Measurements from ENCODE around the gene HTR3C. TPM values are rescaled to one million over a fixed set of nuclear protein-coding genes. Genes with fewer than 3 reads are reported as not detected.
"Not testable (repeated sequence)": the region's sequence is repeated elsewhere in the genome, so short reads cannot be mapped to it uniquely, and the experiment has no call there.

Gene HTR3C
- total RNA-seq, 1 donor from 2014 or later, result 0.44 TPM

DNA sequence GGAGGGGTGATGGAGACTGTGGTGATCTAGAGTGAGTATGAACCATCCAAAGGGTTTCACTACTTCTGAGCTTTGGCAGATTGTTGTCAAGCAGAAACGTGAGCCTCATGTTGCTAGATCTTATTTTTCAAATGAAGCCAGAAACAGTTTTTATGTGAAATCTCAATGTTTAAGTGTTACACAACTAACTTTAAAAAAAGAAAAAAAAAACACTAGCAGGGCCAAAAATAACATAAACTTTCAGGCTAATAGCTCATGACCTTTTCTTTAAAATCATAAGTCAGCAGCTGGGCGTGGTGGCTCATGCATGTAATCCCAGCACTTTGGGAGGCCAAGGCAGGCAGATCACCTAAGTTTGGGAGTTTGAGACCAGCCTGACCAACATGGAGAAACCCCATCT lies 23.4 kb upstream of the HTR3C start:
- Histone ChIP-seq H3K4me1 (no peaks in the 10 kb centered on the region), H3K36me3 (no peaks in the 10 kb centered on the region), H3K4me3 (no peak overlapping the region), H3K27me3 (ENCODE audit: low read depth) (no peaks in the 10 kb centered on the region), H3K27ac (no peak overlapping the region), H3K9me3 (no peaks in the 10 kb centered on the region)
- intact Hi-C loops (cut with DNase I), result no loop called here
- TF ChIP-seq, protein P1, sequence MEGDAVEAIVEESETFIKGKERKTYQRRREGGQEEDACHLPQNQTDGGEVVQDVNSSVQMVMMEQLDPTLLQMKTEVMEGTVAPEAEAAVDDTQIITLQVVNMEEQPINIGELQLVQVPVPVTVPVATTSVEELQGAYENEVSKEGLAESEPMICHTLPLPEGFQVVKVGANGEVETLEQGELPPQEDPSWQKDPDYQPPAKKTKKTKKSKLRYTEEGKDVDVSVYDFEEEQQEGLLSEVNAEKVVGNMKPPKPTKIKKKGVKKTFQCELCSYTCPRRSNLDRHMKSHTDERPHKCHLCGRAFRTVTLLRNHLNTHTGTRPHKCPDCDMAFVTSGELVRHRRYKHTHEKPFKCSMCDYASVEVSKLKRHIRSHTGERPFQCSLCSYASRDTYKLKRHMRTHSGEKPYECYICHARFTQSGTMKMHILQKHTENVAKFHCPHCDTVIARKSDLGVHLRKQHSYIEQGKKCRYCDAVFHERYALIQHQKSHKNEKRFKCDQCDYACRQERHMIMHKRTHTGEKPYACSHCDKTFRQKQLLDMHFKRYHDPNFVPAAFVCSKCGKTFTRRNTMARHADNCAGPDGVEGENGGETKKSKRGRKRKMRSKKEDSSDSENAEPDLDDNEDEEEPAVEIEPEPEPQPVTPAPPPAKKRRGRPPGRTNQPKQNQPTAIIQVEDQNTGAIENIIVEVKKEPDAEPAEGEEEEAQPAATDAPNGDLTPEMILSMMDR (IDR thresholded peaks at IDR 0.05), result no peak
- ATAC-seq (no peak), DNase-seq (no peak)

DNA sequence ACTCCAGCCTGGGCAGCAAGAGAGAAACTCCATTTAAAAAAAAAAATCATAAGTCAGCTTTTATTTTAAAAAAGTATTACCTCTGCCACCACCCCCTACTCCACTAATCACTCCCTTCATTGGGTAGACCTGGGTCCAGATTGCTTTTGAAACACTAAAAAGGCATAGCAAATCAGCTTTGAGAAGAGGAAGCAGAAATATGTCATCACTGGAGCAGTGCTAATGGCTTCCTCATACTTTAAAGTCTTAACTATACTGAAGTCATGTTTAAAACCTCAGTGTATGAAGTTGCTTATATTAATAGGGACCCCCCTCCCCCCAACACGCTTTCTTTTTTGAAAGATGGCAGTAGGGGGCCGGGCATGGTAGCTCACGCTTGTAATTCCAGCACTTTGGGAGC lies 22.3 kb upstream of the HTR3C start:
- no peaks in the 10 kb centered on the region for H3K9me3 ChIP-seq
- H3K36me3 ChIP-seq, result no peaks in the 10 kb centered on the region
- no peaks in the 10 kb centered on the region for H3K27me3 ChIP-seq (ENCODE audit: low read depth)
- intact Hi-C loops (cut with DNase I), result no loop called here
- ATAC-seq (no peak), DNase-seq (no peak)
- TF ChIP-seq, protein P1 (IDR thresholded peaks at IDR 0.05), result no peak
- H3K4me3 ChIP-seq, result no peak overlapping the region
- H3K27ac ChIP-seq, result no peak overlapping the region
- H3K4me1 ChIP-seq, result no peaks in the 10 kb centered on the region

DNA sequence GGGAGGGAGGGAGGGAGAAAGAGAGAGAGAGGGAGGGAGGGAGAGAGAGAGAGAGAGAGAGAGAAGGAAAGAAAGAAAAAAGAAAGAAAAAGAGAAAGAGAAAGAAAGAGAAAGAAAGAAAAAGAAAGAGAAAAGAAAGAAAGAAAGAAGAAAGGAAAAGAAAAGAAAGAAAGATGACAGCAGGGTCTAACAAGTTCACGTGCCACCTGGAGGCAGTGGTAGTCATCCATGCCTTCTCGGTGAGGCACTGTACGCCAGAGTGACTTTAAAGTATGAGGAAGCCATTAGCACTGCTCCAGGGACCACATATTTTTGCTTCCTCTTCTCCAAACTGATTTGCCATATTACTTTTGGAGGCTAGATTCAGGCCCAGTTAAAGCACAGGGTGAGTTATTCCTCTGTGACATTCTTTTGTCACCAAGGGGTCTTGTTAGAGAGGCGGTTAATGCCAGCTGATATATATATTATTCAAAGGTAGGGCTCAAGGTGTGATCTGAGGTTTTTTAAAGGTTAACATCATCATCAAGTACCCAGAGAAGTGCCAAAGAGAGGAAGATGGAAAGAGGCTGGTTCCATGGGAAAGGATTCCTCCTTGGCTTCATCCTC lies 21.6 kb upstream of the HTR3C start, which contains the start of gene HTR3D:
HTR3D (plus strand) TSS at position 556 of the 606 bp plus-strand sequence; CDS start at position 556, 0 bp downstream.
- Histone ChIP-seq H3K4me1 (no peaks in the 10 kb centered on the region), H3K9me3 (no peaks in the 10 kb centered on the region), H3K4me3 (no peak within 1 kb of the TSS), H3K27ac (no peak within 1 kb of the TSS), H3K27me3 (ENCODE audit: low read depth) (no peaks in the 10 kb centered on the region), H3K36me3 (no peaks in the 10 kb centered on the region)
- TF ChIP-seq, protein P1 (IDR thresholded peaks at IDR 0.05), result no peak
- DNase-seq, result no peak
- intact Hi-C loops (cut with DNase I), result no loop called here
- no peak for ATAC-seq

DNA sequence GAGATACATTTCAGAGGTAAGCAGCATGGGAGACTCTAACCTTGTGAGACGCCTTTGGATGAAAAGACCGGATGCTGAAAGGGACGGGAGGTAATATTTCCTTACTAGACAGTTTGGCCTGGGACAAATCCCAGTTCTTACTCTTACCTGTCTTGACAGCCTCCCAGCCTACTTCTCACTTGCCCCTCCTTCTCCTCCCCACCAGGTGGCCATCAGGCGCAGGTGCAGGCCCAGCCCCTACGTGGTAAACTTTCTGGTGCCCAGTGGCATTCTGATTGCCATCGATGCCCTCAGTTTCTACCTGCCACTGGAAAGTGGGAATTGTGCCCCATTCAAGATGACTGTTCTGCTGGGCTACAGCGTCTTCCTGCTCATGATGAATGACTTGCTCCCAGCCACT lies 15.0 kb upstream of the HTR3C start:
- H3K27ac ChIP-seq, result no peak overlapping the region
- TF ChIP-seq, protein P1 (IDR thresholded peaks at IDR 0.05), result no peak

DNA sequence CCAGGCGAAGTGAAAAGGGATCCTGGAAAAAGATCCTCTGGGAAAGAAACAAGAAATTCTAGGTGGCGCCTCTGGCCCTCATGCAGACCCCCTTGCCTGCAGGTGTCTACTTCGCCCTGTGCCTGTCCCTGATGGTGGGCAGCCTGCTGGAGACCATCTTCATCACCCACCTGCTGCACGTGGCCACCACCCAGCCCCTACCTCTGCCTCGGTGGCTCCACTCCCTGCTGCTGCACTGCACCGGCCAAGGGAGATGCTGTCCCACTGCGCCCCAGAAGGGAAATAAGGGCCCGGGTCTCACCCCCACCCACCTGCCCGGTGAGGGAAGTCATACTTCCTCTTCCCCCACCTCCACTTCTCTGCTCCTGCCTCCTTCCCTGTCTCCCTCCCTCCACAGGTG lies 14.5 kb upstream of the HTR3C start:
- DNase-seq; H3K4me3 ChIP-seq; H3K27me3 ChIP-seq (ENCODE audit: low read depth); H3K4me1 ChIP-seq; intact Hi-C loops (cut with DNase I); H3K36me3 ChIP-seq; H3K9me3 ChIP-seq; H3K27ac ChIP-seq: not testable (repeated sequence)
- peak in 1 of 2 donors; percentile 34 for ATAC-seq

More for the DNA sequence above, 15.0 kb upstream of the HTR3C start:
- H3K27me3 ChIP-seq (ENCODE audit: low read depth), result no peaks in the 10 kb centered on the region
- DNase-seq (no peak), ATAC-seq (no peak)
- H3K36me3 ChIP-seq, result no peaks in the 10 kb centered on the region
- H3K4me3 ChIP-seq, result no peak overlapping the region
- H3K4me1 ChIP-seq, result peaks cover 5% of the 10 kb centered on the region
- intact Hi-C loops (cut with DNase I), result no loop called here
- H3K9me3 ChIP-seq, result no peaks in the 10 kb centered on the region

DNA sequence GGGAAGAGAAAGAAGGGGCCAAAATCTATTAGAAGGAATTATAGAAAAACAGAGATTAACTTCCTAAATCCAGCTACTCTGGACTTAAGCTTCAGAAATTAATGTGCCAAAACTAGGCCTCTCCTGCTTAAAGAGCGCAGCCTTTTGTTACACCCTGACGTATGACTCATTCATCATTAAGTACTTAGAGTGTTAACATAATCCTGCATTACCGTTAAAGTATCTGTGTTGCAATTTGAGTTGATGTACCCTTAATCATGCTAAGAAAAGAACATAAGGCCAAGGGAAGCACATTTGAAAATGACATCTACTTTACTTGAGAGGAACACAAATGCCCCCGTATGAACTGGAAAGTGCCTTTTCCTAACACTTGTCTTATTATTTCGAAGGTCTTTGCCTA lies 13.4 kb upstream of the HTR3C start:
- intact Hi-C loops (cut with DNase I), result no loop called here
- peaks cover 5% of the 10 kb centered on the region for H3K4me1 ChIP-seq
- H3K27ac ChIP-seq, result no peak overlapping the region

More for the DNA sequence above, 13.4 kb upstream of the HTR3C start:
- no peak for DNase-seq
- Histone ChIP-seq H3K4me3 (no peak overlapping the region), H3K9me3 (no peaks in the 10 kb centered on the region), H3K27me3 (ENCODE audit: low read depth) (no peaks in the 10 kb centered on the region), H3K36me3 (no peaks in the 10 kb centered on the region)
- TF ChIP-seq, protein P1 (IDR thresholded peaks at IDR 0.05), result no peak
- ATAC-seq, result peak; percentile 74 to 91
